HG03025 (cell line): ENCODE data around the gene BIRC6.
"Not testable (repeated sequence)": the region's sequence is repeated elsewhere in the genome, so short reads cannot be mapped to it uniquely, and the experiment has no call there.

Source experiments
- ATAC-seq: cut with Tn5 transposase; IDR thresholded peaks from one replicate; pipeline ENCODE4 v1.9.1; 2021; ENCODE audit warnings: mild to moderate bottlenecking, moderate library complexity; ENCODE audit not compliant: unreplicated experiment, low FRiP score

Gene BIRC6

GRCh38 chr2:32446369-32446768 lies 89.5 kb downstream of the BIRC6 start:
- ATAC-seq = no peak

GRCh38 chr2:32450851-32451250 lies 94.0 kb downstream of the BIRC6 start:
- ATAC-seq = no peak

GRCh38 chr2:32452338-32453064 lies 95.7 kb downstream of the BIRC6 start:
- ATAC-seq = no peak

DNA sequence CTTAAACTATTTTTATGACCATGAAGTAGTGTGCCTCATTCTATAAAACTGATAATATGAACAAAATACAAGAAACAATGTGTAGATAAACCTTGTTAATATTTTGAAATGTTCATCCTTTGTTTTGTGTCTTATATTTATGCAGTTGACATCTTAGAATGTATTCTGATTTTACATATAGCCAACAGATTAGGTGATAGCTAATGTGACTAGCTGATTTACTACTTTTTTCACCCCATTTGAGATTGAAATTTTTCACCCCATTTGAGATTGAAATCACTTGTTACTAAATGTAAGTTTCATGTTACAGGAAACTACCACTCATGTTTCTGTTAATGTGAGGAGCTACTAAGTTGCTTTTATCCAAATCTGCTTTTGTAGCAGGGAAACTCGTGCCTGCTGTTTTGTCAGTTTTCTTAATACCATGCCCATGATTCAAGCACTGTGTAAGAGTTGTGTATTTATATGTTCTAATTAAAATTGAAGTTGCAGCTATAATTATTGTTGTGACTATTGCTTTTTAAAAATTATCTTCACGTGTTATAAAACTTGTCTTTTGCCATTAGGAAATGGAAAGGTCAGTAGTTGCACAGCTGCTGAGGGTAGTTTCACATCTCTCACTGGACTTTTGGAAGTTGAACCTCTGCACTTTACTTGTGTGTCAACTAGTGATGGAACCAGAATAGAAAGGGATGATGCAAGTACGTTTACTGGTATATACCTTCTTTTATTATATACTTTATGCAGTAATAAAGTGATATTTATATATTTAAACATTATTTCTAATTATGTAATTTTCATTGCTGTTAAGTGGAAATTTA lies 96.6 kb downstream of the BIRC6 start:
- ATAC-seq = no peak

GRCh38 chr2:32455816-32456215 lies 99.0 kb downstream of the BIRC6 start:
- no peak for ATAC-seq

DNA sequence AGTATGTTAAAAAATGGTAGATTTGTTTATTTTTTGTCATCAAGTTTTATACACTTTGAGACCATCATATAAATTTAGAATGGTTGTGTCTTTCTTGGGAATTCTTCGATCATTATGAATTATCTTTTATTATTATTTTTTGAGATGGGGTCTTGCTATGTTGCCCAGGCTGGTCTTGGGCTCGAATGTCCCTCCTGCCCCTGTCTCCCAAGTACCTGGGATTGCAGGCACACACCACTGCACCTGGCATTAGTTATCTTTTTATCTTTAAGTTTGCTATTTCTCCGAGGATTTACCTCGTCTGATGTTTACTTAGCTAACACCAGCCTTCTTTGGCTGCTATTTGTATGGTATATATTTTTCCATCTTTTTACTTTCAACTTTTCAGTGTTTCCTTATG lies 100.0 kb downstream of the BIRC6 start:
- no peak for ATAC-seq

DNA sequence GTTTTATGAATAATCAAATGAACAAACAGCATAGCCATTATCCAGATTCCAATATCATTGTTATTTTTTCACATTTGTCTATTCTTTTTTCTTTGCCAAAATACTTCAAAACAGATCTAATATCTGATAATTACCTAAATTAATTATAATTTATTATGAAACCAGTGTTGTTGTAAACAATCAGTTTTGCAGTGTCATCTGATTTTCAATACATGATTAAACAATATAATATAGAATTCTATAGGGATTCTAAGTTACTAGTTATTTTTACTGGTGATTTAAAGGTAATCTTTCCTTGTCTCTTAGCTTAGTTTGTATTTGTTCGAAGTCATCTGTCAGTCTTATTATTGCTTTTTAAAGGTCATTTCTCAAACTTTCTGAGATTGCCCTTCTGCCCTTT lies 101.0 kb downstream of the BIRC6 start:
- ATAC-seq = no peak

DNA sequence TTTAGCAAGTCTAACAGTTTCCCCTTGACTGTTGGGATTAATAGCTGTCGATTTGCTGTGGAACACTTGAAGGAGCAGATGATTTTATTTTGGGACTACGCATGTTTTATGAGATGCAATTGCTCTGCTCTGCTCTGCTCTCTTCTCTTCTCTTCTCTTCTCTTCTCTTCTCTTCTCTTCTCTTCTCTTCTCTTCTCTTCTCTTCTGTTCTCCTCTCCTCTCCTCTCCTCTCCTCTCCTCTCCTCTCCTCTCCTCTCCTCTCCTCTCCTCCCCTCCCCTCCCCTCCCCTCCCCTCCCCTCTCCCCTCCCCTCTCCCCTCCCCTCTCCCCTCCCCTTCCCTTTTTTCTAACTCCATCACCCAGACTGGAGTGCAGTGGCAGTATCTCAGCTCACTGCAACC lies 104.0 kb downstream of the BIRC6 start:
- ATAC-seq = not testable (repeated sequence)

DNA sequence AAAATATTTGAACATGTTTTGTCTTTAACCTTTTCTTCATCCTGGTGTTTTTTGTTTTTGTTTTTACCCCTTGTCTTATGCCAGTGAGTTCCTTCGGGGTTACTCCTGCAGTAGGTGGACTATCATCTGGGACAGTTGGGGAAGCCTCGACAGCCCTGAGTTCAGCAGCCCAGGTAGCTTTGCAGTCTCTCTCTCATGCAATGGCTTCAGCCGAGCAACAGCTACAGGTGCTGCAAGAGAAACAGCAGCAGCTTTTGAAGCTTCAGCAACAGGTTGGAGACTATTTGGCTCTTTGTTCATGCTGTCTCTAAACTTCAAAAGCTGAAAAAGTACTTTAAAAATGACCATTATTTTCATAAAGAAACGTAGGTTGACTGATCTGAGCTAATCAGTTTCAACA lies 106.3 kb downstream of the BIRC6 start:
- no peak for ATAC-seq

- ATAC-seq = no peak
Observed at GRCh38 chr2:32464431-32464830, 107.6 kb downstream of the BIRC6 start.

- ATAC-seq = no peak
Observed at GRCh38 chr2:32472605-32473004, 115.8 kb downstream of the BIRC6 start.

DNA sequence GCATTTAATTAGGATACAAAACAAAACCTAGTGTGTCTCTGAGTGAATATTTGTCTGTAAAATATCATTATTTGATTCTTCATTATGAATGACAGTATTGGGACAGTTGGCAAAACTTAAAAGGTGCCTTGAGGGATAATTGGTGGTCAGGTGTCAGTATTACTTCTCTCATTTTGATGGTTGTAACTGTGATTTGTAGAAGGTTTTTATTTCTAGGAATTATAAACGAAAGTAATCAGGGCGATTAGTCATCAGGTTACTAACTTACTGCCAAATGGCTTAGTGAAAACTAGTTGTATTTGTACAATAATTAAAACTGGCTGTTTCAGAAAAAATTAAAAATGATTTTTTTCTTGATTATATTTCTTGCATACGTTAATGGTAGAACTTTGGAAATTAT lies 117.6 kb downstream of the BIRC6 start:
- no peak for ATAC-seq

DNA sequence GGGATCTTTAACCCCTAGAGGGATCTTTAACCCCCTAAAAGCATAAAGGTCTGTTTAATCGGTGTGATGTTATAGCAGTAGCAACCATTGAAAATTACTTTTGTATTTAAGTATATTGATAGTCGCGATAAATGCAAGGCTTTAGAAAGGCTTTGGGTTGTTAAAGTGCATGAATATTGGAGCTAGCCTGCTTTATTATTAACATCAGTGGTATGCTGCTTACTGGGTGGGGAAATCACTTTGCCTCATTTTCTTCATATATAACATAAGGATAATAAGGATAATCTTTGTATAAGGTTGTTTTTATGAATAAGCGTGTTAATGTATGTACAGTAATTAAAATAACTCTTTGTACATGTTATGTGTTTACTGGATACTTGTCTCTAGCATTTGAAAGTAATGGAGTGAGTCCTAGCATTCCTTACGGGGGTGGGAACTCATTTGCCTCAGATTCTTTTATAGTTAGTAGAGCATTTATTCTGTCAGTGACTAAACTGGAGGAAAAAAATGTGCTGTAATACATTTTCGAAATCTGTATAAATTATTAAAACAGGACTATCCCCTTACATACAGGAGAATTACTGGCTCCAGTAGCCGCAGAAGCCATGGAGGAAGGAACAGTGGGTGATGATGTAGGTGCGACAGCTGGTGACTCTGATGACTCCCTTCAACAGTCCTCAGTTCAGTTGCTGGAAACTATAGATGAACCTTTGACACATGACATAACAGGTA lies 122.2 kb downstream of the BIRC6 start:
- no peak for ATAC-seq

- ATAC-seq = no peak
Observed at GRCh38 chr2:32479993-32480392, 123.2 kb downstream of the BIRC6 start.

GRCh38 chr2:32482471-32482870 lies 125.6 kb downstream of the BIRC6 start:
- no peak for ATAC-seq

DNA sequence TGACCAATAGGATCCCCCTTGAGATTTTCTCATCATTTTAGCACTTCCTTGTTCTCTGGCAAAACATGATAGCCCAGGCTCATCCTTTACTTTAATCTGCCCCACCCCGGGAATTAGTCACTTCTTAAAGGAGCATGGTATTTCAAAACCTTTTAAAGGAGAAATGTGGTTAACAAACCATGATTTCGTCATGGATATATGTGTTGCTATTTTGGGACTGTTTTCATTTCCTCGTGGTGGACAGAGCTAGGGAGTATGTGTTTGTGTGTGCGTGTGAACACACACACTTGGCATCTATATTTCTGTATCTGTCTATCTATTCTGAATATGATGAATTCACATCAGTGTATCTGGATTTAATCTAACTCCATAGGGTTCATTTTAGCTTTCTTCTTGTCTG lies 128.1 kb downstream of the BIRC6 start:
- no peak for ATAC-seq

- no peak for ATAC-seq
Observed at GRCh38 chr2:32485399-32485798, 128.6 kb downstream of the BIRC6 start.

GRCh38 chr2:32489061-32489460 lies 132.2 kb downstream of the BIRC6 start:
- ATAC-seq = no peak

DNA sequence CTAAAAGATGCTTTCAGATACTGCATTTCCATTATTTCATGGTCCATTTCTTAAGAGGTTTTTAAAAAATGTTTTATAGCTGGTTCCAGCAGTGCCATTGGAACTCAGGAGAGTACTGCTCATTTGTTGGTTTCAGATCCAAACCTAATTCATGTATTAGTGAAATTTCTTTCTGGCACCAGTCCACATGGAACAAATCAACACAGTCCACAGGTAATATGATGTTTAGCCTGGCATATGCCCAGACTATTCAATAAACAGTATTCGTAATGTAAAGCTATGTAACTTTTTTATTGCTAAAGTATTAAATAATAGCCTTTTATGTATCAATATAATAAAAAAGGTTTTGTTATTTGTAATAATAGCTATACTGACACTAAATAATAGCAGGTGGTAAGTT lies 134.5 kb downstream of the BIRC6 start:
- no peak for ATAC-seq

DNA sequence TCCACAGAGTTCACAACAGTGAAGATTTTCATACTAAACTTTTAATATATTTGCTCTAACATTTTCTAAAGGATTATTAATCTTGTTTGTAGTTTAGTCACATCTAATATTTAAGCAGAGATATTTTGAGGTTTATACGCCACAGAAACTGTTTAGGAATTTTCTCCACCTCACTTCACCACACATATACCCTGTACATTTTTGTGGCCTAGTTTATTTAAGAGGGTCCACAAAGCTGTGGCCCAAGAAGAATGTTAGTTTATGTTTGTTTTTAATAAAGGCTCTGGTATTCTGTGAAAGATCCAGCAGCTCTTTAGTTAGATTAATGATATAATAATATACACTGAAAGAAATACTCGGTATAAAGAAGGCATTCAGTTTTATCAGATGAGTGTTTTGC lies 138.3 kb downstream of the BIRC6 start:
- ATAC-seq = no peak

DNA sequence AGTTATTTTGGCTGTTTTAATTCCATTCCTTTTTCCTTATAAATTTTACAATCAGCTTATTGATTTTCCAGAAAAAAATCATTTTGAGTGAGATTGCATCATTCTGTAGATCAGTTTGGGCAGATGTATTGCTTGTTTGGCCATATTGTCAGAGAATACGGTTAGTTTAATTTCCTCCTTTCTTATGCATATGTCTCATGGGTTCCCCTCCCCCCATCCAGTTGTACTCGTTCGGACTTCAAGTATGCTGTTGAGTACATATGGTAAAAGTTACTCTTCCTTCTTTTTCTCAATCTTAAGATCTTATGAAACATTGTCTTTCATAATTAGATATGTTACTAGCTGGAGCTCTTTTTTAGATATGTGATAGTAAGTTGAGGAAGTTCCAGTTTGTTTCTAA lies 139.8 kb downstream of the BIRC6 start:
- no peak for ATAC-seq
